Measurements from ENCODE around the gene IKZF2.
"Not testable (repeated sequence)": the region's sequence is repeated elsewhere in the genome, so short reads cannot be mapped to it uniquely, and the experiment has no call there.

IKZF2 gene

GRCh38 chr2:213032607-213033006, 118.8 kb downstream of the IKZF2 start:
- no peak for DNase-seq

GRCh38 chr2:213022987-213023386, 128.4 kb downstream of the IKZF2 start:
- no peak for DNase-seq

GRCh38 chr2:213021971-213022899, 129.2 kb downstream of the IKZF2 start:
- DNase-seq = peak; percentile 6

- DNase-seq = not testable (repeated sequence)
Observed at GRCh38 chr2:213020913-213021312, 130.5 kb downstream of the IKZF2 start.

GRCh38 chr2:213020268-213020667, 131.1 kb downstream of the IKZF2 start:
- DNase-seq = no peak

- no peak for DNase-seq
Observed at GRCh38 chr2:213019368-213019767, 132.0 kb downstream of the IKZF2 start.

- no peak for DNase-seq
Observed at GRCh38 chr2:213018340-213018901, 133.0 kb downstream of the IKZF2 start.

- DNase-seq = no peak
Observed at GRCh38 chr2:213017404-213017803, 134.0 kb downstream of the IKZF2 start.

GRCh38 chr2:213016984-213017351, 134.4 kb downstream of the IKZF2 start:
- DNase-seq = no peak

- DNase-seq = no peak
Observed at GRCh38 chr2:213016166-213016983, 135.0 kb downstream of the IKZF2 start.

- no peak for DNase-seq
Observed at GRCh38 chr2:213015387-213016165, 135.8 kb downstream of the IKZF2 start.

- DNase-seq = no peak
Observed at GRCh38 chr2:213013979-213014378, 137.4 kb downstream of the IKZF2 start.

- no peak for DNase-seq
Observed at GRCh38 chr2:213011505-213011904, 139.9 kb downstream of the IKZF2 start.

- DNase-seq = no peak
Observed at GRCh38 chr2:213010106-213010779, 141.2 kb downstream of the IKZF2 start.

GRCh38 chr2:213007290-213007838, 144.0 kb downstream of the IKZF2 start:
- no peak for DNase-seq

- no peak for DNase-seq
Observed at GRCh38 chr2:213004197-213004821, 147.1 kb downstream of the IKZF2 start.

- no peak for DNase-seq
Observed at GRCh38 chr2:213002383-213002782, 149.0 kb downstream of the IKZF2 start.

GRCh38 chr2:213001297-213001910, 150.0 kb downstream of the IKZF2 start:
- no peak for DNase-seq

GRCh38 chr2:212998626-212999359, 152.6 kb downstream of the IKZF2 start:
- DNase-seq = no peak

GRCh38 chr2:212997526-212998020, 153.8 kb downstream of the IKZF2 start:
- no peak for DNase-seq
